Testis (tissue), 3 donors: ENCODE data around the gene PRKG2. TPM values are rescaled to one million over a fixed set of nuclear protein-coding genes. Genes with fewer than 3 reads are reported as not detected.

Source experiments
- DNase-seq: peaks from one replicate; pipeline ENCODE4 v3.0.0-alpha.2; 2019
- H3K27ac ChIP-seq, 2 donors: fragments of 200-600 bp; sonication (generic); one replicate each; pipeline ENCODE4 v1.5.1; 2019
- H3K27me3 ChIP-seq: fragments of 200-600 bp; sonication (generic); one replicate; pipeline ENCODE4 v1.5.1; 2019
- H3K36me3 ChIP-seq: fragments of 200-600 bp; sonication (generic); one replicate; pipeline ENCODE4 v1.5.1; 2017; ENCODE audit warnings: low read depth; ENCODE audit errors: missing control alignments
- H3K4me1 ChIP-seq: fragments of 200-600 bp; sonication (generic); one replicate; pipeline ENCODE4 v1.5.1; 2019
- H3K4me3 ChIP-seq, 2 donors: fragments of 200-600 bp; sonication (generic); one replicate each; pipeline ENCODE4 v1.5.1; 2017 to 2019
- H3K9me3 ChIP-seq: fragments of 200-600 bp; sonication (generic); one replicate; pipeline ENCODE4 v1.5.1; 2017
- POLR2A ChIP-seq: fragments of 450-650 bp; IDR thresholded peaks from one replicate; pipeline ENCODE4 v1.6.1; 2017; ENCODE audit warnings: antibody characterized with exemption, mild to moderate bottlenecking, moderate library complexity
- WGBS, 2 donors: methylation state at CpG; one replicate each; pipeline ENCODE4 v1.1.5; 2018; 5-methylcytosine and 5-hydroxymethylcytosine counted together
- intact Hi-C: fragments of 100-400 bp; cut with DNase I; formaldehyde crosslinking; loops from one replicate; pipeline ENCODE4 v1.15.1; 2023; ENCODE audit warnings: low total_unique reads
- polyA plus RNA-seq: library from polyadenylated mRNA; stranded (reverse); fragments of 350-450 nt; fragmentation: Illumina TruSeq; extraction: RNeasy Lipid Tissue Mini Kit (QIAGEN cat#74804); gene quantifications from one replicate; pipeline ENCODE4 v1.2.3, GENCODE V29; 2014; ENCODE audit warnings: low read depth, low replicate concordance; ENCODE audit not compliant: insufficient read depth
- total RNA-seq, 2 donors: library from RNA; depleted of rRNA; stranded (reverse); fragments of >200 nt; gene quantifications; one replicate each; pipeline ENCODE4 v1.2.3, GENCODE V29; 2016
- TF ChIP-seq, protein P1 (sequence below), 3 experiments: fragments of 450-650 bp in 2 of 3; fragments of 200-600 bp in 1 of 3; sonication (generic) in 1 of 3; IDR thresholded peaks; one replicate each; pipeline ENCODE4 v1.5.1; 2016 to 2019; ENCODE audit warnings: antibody characterized with exemption in 3 of 3, mild to moderate bottlenecking in 2 of 3, moderate library complexity in 1 of 3

Gene PRKG2
- total and polyA plus RNA-seq, 3 donors from 2014 or later, result 1.3 to 2.4 (median 1.7) TPM

GRCh38 chr4:81042578-81043365 is 172.2 kb downstream of the PRKG2 start:
- no peak for DNase-seq
- TF ChIP-seq POLR2A, result no peak
- TF ChIP-seq, protein P1, sequence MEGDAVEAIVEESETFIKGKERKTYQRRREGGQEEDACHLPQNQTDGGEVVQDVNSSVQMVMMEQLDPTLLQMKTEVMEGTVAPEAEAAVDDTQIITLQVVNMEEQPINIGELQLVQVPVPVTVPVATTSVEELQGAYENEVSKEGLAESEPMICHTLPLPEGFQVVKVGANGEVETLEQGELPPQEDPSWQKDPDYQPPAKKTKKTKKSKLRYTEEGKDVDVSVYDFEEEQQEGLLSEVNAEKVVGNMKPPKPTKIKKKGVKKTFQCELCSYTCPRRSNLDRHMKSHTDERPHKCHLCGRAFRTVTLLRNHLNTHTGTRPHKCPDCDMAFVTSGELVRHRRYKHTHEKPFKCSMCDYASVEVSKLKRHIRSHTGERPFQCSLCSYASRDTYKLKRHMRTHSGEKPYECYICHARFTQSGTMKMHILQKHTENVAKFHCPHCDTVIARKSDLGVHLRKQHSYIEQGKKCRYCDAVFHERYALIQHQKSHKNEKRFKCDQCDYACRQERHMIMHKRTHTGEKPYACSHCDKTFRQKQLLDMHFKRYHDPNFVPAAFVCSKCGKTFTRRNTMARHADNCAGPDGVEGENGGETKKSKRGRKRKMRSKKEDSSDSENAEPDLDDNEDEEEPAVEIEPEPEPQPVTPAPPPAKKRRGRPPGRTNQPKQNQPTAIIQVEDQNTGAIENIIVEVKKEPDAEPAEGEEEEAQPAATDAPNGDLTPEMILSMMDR (IDR thresholded peaks at IDR 0.05), result no peak
- intact Hi-C loops, result no loop called here
- H3K36me3 ChIP-seq, result no peaks in the 10 kb centered on the region
- H3K27ac ChIP-seq, result no peak overlapping the region
- no peaks in the 10 kb centered on the region for H3K9me3 ChIP-seq
- no peak overlapping the region for H3K4me3 ChIP-seq
- no peaks in the 10 kb centered on the region for H3K27me3 ChIP-seq
- WGBS, 2 donors, result 89 to 90% methylated on average over 5 of the region's 5 CpGs
- H3K4me1 ChIP-seq, result no peaks in the 10 kb centered on the region

GRCh38 chr4:81040012-81040659 is 174.9 kb downstream of the PRKG2 start:
- no peak for DNase-seq
- intact Hi-C loops, result no loop called here
- Histone ChIP-seq H3K4me1 (no peaks in the 10 kb centered on the region), H3K36me3 (no peaks in the 10 kb centered on the region), H3K4me3 (no peak overlapping the region), H3K9me3 (no peaks in the 10 kb centered on the region), H3K27me3 (no peaks in the 10 kb centered on the region), H3K27ac (no peak overlapping the region)
- TF ChIP-seq POLR2A, result no peak
- TF ChIP-seq, protein P1 (IDR thresholded peaks at IDR 0.05), result peak in 2 of 3 experiments; percentile 21 to 46
- WGBS, 2 donors, result 27 to 45% methylated on average over 4 of the region's 4 CpGs

DNA sequence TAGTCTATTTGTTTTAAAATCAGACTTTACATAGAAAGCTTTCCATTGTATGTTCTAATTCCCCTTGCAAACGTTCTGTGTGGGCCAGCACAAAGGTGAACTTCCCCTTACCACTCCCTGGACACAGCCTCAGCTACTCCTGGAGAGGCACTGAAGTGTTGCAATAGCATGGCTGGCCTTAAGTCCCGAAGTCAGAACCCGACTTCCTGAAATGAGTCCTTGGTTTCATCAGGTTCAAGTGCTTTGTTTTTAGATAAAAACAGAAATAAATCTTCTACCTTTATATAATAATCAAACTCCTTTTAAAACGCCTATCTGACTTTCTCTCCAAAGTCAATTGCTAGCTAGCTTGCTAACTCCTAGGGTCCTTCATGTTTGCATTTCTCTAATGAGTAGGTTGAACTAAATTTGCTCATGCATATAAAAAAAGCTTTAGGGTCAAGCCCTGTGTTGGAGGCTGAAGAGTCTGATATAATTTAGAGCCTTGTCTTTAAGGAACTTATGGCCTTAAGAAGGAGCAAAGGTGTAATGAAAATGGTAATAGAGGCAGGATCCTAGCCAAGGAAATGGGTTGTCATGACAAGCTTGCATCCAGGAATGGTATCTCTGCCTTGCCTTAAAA is 175.6 kb downstream of the PRKG2 start:
- WGBS, 2 donors, result 58 to 66% methylated on average over 4 of the region's 4 CpGs
- no peak for DNase-seq
- intact Hi-C loops, result no loop called here
- Histone ChIP-seq H3K4me1 (no peaks in the 10 kb centered on the region), H3K36me3 (no peaks in the 10 kb centered on the region), H3K27me3 (no peaks in the 10 kb centered on the region), H3K27ac (no peak overlapping the region), H3K4me3 (no peak overlapping the region), H3K9me3 (no peaks in the 10 kb centered on the region)
- TF ChIP-seq, protein P1 (IDR thresholded peaks at IDR 0.05), result no peak
- TF ChIP-seq POLR2A, result no peak

DNA sequence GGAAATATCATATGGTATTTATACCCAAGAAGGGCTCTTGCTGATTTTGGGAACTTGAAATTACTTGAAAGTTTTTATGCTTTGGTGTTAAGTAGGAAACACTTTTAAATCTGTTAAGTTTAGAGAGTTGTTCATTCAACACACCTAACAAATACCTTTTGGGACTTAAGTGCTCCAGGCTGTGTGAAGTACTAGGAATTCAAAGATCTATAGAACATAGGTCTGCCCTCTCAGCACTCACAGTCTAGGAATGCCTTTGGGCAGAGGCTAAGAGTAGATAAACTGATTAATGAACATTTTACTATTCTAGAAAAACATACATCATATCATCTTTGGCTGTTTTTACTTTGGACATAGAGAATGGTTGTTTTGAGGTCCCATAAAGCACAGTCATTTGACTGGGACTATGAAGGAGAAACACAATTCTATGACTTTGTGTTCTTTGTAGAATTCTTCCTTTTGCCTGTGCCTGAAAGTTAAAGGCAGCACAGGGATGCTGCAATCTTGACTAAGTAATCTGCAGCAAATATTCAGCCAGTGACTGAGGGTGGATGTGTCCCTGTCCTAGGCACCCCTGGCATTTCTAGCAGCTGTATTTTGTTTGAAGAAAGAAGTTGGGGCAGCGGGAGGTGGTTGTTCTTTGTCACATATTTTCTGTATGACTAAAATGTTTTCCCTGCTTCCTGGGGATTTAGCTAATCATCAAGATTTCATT is 176.2 kb downstream of the PRKG2 start:
- no peaks in the 10 kb centered on the region for H3K27me3 ChIP-seq
- 83 to 92% methylated on average over 1 of the region's 1 CpG for WGBS, 2 donors
- no peak overlapping the region for H3K4me3 ChIP-seq
- no peaks in the 10 kb centered on the region for H3K4me1 ChIP-seq
- no peak for DNase-seq
- H3K36me3 ChIP-seq, result no peaks in the 10 kb centered on the region
- no peaks in the 10 kb centered on the region for H3K9me3 ChIP-seq
- intact Hi-C loops, result no loop called here
- TF ChIP-seq POLR2A, result no peak
- TF ChIP-seq, protein P1 (IDR thresholded peaks at IDR 0.05), result no peak
- no peak overlapping the region for H3K27ac ChIP-seq

Other genes starting within 250 kb of the PRKG2 start
- under 1 TPM; 0.16 to 0.25 TPM for gene BMP3, start 184.5 kb downstream of the PRKG2 start, total RNA-seq
- 0.32 TPM for gene BMP3, start 184.5 kb downstream of the PRKG2 start, polyA plus RNA-seq